GM19240 (cell line): ENCODE measurements around the gene KRTAP20-1.

ENCODE experiments used
- DNase-seq: peaks from one replicate; pipeline ENCODE4 v3.0.0; 2011; ENCODE audit warnings: low spot score; ENCODE audit not compliant: insufficient read length

KRTAP20-1 gene

DNA sequence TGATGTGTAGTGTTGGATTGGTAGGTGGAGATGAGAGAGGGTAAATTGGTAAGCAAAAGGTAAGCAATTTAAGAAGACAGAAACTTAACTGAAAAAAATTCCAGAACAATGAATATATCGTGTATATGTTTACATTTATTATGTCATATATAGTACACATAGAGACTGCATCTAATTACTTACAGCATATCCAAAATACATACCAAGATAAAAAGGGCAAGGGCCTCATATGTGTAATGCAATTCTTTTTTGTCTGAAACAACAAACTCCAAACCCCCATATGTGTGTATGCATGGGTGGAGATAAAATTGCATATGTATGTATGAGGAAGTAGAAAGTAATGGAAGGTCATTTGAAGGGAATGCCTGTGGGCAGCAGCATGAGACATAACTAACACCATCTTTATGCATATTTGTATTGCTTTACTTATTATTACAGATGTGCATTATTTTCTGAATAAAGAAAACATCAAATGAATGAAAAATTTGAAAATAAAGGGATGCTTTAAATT lies 30.7 kb downstream of the KRTAP20-1 start:
- no peak for DNase-seq

DNA sequence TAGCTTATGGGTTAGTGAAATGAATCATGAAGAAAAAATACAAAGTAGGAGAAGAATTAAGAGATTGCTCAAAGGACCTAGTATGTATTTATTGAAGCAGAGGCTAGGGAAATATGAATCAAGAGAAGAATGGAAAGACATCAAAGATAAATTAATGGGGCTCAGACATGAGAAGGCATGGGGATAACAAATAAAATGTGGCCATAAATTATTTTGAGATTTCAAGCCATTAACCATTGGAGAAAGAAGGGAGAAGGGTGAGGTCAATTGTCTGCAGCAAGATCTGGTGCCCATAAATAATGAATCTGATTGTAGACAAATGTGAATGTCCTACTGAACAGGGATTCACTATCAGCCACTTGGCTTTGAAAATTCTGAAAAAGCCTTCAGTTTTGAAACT lies 36.7 kb downstream of the KRTAP20-1 start:
- DNase-seq = no peak
